Stimulated activated CD8-positive, alpha-beta memory T cell treated with anti-CD3 and anti-CD28 coated beads, Interleukin-7, amount 100 ng/mL, for 1 hour (primary cell): ENCODE results near the gene SYTL1.
A peak's percentile ranks its signal among the peaks of the same experiment; 100 is the strongest.

Experiments
- DNase-seq, 2 donors: peaks; one replicate each; pipeline ENCODE4 v3.0.0-alpha.2; 2020; ENCODE audit warnings: low read depth in 2 of 2

Gene SYTL1

GRCh38 chr1:27341525-27342252 is at the start of gene SYTL1:
TSS of gene SYTL1 (plus strand) at chr1:27342022. CDS start at chr1:27345335, 3,313 bp downstream.
- DNase-seq: peak; percentile 34 to 43

GRCh38 chr1:27292106-27292505 is 49.7 kb upstream of the SYTL1 start:
- DNase-seq: no peak

GRCh38 chr1:27293915-27294314 is 47.9 kb upstream of the SYTL1 start:
- no peak for DNase-seq

GRCh38 chr1:27296773-27297291 is 45.0 kb upstream of the SYTL1 start:
- DNase-seq: peak; percentile 33 to 45

- no peak for DNase-seq
These were observed 43.9 kb upstream of the SYTL1 start for GRCh38 chr1:27297903-27298302.

GRCh38 chr1:27298632-27299384 is 43.0 kb upstream of the SYTL1 start:
- no peak for DNase-seq

GRCh38 chr1:27299385-27300271 is 42.2 kb upstream of the SYTL1 start:
- DNase-seq: no peak

- DNase-seq: peak; percentile 52 to 64
These were observed 41.3 kb upstream of the SYTL1 start for GRCh38 chr1:27300341-27301051.

- DNase-seq: no peak
These were observed 40.8 kb upstream of the SYTL1 start for GRCh38 chr1:27301052-27301422.

- no peak for DNase-seq
These were observed 40.1 kb upstream of the SYTL1 start for GRCh38 chr1:27301582-27302199.

GRCh38 chr1:27302612-27303011 is 39.2 kb upstream of the SYTL1 start:
- no peak for DNase-seq

- DNase-seq: no peak
These were observed 38.3 kb upstream of the SYTL1 start for GRCh38 chr1:27303509-27303908.

- DNase-seq: no peak
These were observed 35.8 kb upstream of the SYTL1 start for GRCh38 chr1:27306071-27306470.

GRCh38 chr1:27306892-27307761 is 34.7 kb upstream of the SYTL1 start:
- DNase-seq: no peak

- no peak for DNase-seq
These were observed 33.8 kb upstream of the SYTL1 start for GRCh38 chr1:27307874-27308598.

GRCh38 chr1:27314169-27314568 is 27.7 kb upstream of the SYTL1 start:
- no peak for DNase-seq

- no peak for DNase-seq
These were observed 27.1 kb upstream of the SYTL1 start for GRCh38 chr1:27314737-27315136.

- DNase-seq: no peak
These were observed 25.0 kb upstream of the SYTL1 start for GRCh38 chr1:27316860-27317259.

- DNase-seq: no peak
These were observed 23.7 kb upstream of the SYTL1 start for GRCh38 chr1:27318136-27318535.
